ENCODE results near the gene HIP1. TPM values are rescaled to one million over a fixed set of nuclear protein-coding genes. Genes with fewer than 3 reads are reported as not detected.
"Not testable (repeated sequence)": the region's sequence is repeated elsewhere in the genome, so short reads cannot be mapped to it uniquely, and the experiment has no call there.

HIP1 gene
- total and polyA plus RNA-seq, 12 donors, result 7.0 to 32.4 (median 23.4) TPM

DNA sequence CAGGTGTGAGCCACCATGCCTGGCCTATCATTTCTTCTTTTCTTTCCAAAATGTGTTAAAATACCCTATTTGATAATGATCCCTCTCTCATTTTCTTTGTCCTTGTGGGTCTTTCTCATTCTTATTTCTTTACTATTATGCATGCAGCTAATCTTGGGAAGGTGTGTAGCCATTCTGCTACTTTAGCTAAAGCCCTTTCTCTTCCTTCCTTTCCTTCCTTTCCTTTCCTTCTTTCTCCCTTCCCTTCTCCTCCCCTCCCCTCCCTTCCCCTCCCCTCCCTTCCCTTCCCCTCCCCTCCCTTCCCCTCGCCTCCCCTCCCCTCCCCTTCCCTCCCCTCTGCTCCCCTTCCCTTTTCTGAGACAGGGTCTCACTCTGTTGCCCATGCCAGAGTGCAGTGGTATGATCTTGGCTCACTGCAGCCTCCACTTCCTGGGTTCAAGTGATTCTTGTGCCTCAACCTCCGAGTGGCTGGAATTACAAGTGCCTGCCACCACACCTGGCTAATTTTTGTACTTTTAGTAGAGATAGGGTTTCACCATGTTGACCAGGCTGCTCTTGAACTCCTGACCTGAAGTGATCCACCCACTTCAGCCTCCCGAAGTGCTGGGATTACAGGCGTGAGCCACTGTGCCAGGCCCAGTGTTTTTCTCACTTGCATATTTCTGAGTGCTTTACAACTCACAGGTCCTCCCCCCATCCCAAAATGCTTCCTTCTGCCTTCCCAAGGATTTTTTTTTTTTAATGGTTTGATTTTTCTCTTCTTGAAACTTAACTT, 42.3 kb downstream of the HIP1 start:
- ATAC-seq (no peak), DNase-seq (no peak)
- 91 to 93% methylated on average over 3 to 4 of the region's 4 CpGs for WGBS, 2 donors
- Histone ChIP-seq H3K9me3 (no peaks in the 10 kb centered on the region), H3K27me3 (no peaks in the 10 kb centered on the region), H3K4me3 (no peak overlapping the region), H3K4me1 (peaks cover 0 to 6% (median 0%) of the 10 kb centered on the region in 9 donors), H3K27ac (no peak overlapping the region), H3K36me3 (peaks cover 0 to 23% (median 0%) of the 10 kb centered on the region in 9 donors)
- intact Hi-C loops (cut with DNase I), result no loop called here
- TF ChIP-seq, protein P1, sequence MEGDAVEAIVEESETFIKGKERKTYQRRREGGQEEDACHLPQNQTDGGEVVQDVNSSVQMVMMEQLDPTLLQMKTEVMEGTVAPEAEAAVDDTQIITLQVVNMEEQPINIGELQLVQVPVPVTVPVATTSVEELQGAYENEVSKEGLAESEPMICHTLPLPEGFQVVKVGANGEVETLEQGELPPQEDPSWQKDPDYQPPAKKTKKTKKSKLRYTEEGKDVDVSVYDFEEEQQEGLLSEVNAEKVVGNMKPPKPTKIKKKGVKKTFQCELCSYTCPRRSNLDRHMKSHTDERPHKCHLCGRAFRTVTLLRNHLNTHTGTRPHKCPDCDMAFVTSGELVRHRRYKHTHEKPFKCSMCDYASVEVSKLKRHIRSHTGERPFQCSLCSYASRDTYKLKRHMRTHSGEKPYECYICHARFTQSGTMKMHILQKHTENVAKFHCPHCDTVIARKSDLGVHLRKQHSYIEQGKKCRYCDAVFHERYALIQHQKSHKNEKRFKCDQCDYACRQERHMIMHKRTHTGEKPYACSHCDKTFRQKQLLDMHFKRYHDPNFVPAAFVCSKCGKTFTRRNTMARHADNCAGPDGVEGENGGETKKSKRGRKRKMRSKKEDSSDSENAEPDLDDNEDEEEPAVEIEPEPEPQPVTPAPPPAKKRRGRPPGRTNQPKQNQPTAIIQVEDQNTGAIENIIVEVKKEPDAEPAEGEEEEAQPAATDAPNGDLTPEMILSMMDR (IDR thresholded peaks at IDR 0.05), result no peak

- H3K27me3 ChIP-seq, result no peaks in the 10 kb centered on the region
- H3K27ac ChIP-seq, result no peak overlapping the region
- H3K36me3 ChIP-seq, result peaks cover 0 to 18% (median 0%) of the 10 kb centered on the region in 9 donors
- DNase-seq (no peak), ATAC-seq (no peak)
- intact Hi-C loops (cut with DNase I), result no loop called here
- TF ChIP-seq, protein P1 (IDR thresholded peaks at IDR 0.05), result no peak
- no peaks in the 10 kb centered on the region for H3K9me3 ChIP-seq
- H3K4me3 ChIP-seq, result no peak overlapping the region
- WGBS, 2 donors, result 66 to 68% methylated on average over 6 of the region's 6 CpGs
- peaks cover 0 to 6% (median 0%) of the 10 kb centered on the region in 9 donors for H3K4me1 ChIP-seq
Measured at GRCh38 chr7:75694638-75695399, 43.9 kb downstream of the HIP1 start.

- intact Hi-C loops (cut with DNase I), result loop anchor here in 1 of 10 donors (1.0 kb wide), 1 partner anchor 29 kb away; no protein-coding TSS in a partner anchor
- peaks cover 0 to 10% (median 4%) of the 10 kb centered on the region in 9 donors for H3K4me1 ChIP-seq
- WGBS, 2 donors, result 92 to 93% methylated on average over 6 of the region's 6 CpGs
- H3K27me3 ChIP-seq, ATAC-seq, H3K27ac ChIP-seq, DNase-seq, H3K9me3 ChIP-seq, H3K4me3 ChIP-seq: not testable (repeated sequence)
- peaks cover 0 to 12% (median 0%) of the 10 kb centered on the region in 9 donors for H3K36me3 ChIP-seq
Measured at GRCh38 chr7:75693668-75694067, 45.1 kb downstream of the HIP1 start.

GRCh38 chr7:75691793-75692543, 46.8 kb downstream of the HIP1 start:
- Histone ChIP-seq H3K27me3 (no peaks in the 10 kb centered on the region), H3K36me3 (peaks cover 0 to 6% (median 0%) of the 10 kb centered on the region in 9 donors), H3K27ac (no peak overlapping the region), H3K4me1 (peaks cover 0 to 18% (median 11%) of the 10 kb centered on the region in 9 donors), H3K9me3 (no peaks in the 10 kb centered on the region), H3K4me3 (no peak overlapping the region)
- ATAC-seq (no peak), DNase-seq (no peak)
- TF ChIP-seq, protein P1 (IDR thresholded peaks at IDR 0.05), result no peak
- intact Hi-C loops (cut with DNase I), result no loop called here
- WGBS, 2 donors, result 95 to 98% methylated on average over 4 of the region's 4 CpGs
